GM13976 (cell line): ENCODE data around the gene AADAT.

Experiments used
- DNase-seq: peaks from one replicate; pipeline ENCODE4 v3.0.0; 2012; ENCODE audit warnings: low spot score
- CTCF ChIP-seq: IDR thresholded peaks from 2 replicates; pipeline ENCODE4 v1.5.1; 2012; ENCODE audit warnings: borderline replicate concordance, mild to moderate bottlenecking; ENCODE audit not compliant: insufficient read depth; ENCODE audit errors: extremely low read depth, missing control alignments, control extremely low read depth
- in situ Hi-C: fragments of 300-500 bp; cut with MboI; formaldehyde crosslinking; loops from one replicate; pipeline ENCODE4 v1.12.0; 2022; ENCODE audit warnings: low sequenced_read_pairs, mixed read lengths, inconsistent platforms; ENCODE audit not compliant: unreplicated experiment

Gene AADAT

GRCh38 chr4:170014359-170015011 is 75.3 kb downstream of the AADAT start:
- DNase-seq, result no peak
- in situ Hi-C loops, result no loop called here
- TF ChIP-seq CTCF, result no peak

- TF ChIP-seq CTCF, result no peak
- in situ Hi-C loops, result no loop called here
- DNase-seq, result no peak
Measured at GRCh38 chr4:170012629-170012958, 77.2 kb downstream of the AADAT start.

- TF ChIP-seq CTCF, result no peak
- in situ Hi-C loops, result no loop called here
Measured at GRCh38 chr4:170011921-170012628, 77.7 kb downstream of the AADAT start.

More at GRCh38 chr4:170011921-170012628, 77.7 kb downstream of the AADAT start:
- no peak for DNase-seq
